Esophagus squamous epithelium (tissue), 4 donors: ENCODE results near the gene ZDHHC14.

Experiments
- POLR2A ChIP-seq, 4 donors: fragments of 450-650 bp; IDR thresholded peaks; one replicate each; pipeline ENCODE4 v1.6.1; 2017; ENCODE audit warnings: antibody characterized with exemption in 4 of 4, mild to moderate bottlenecking in 4 of 4, moderate library complexity in 3 of 4
- TF ChIP-seq, protein P1 (sequence below), 6 experiments: fragments of 450-650 bp in 4 of 6; fragments of 200-600 bp in 2 of 6; sonication (generic) in 2 of 6; IDR thresholded peaks; one replicate each; pipeline ENCODE4 v1.5.1; 2016 to 2019; ENCODE audit warnings: antibody characterized with exemption in 6 of 6, mild to moderate bottlenecking in 4 of 6, moderate library complexity in 4 of 6

DNA sequence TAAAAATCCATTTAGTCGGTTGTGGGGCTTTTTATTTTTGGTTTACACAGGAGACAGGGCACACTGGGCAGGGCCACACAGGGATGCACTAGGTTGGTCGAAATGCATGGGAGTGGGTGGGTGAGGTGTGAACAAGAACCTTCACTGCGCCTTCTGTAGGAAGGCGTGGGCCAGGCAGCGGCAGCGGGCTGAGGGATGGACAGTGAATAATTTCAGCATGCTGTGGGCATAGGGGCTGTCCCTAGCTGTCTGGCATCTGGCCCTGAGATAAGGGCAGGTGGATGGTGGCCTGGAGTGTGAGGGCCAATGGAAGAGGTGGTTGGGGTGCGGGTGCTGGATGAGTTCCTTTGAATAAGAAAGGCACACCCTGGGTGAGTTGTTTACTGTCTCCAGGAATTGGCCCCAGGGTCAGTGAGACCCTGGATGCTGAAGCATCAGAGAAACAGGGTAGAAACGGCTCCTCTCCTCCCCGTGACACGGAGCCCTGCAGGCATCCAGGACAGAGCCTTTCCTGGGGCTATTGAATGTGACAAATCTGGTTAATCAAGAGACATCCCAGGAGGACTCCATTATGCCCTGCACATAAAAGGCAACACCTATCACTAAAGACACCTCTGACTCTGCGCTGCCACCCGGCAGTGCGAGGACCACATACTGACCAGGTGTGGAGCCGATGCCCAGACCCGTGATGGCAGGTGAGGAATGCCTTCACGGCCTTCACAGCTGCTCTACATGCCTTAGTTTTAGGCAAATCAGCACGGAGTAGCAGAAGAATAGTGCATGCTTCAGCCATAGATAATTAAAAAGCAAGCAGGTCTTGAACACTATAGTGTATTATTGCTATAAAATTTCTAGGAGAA is 319.0 kb downstream of the ZDHHC14 start:
- TF ChIP-seq, protein P1, sequence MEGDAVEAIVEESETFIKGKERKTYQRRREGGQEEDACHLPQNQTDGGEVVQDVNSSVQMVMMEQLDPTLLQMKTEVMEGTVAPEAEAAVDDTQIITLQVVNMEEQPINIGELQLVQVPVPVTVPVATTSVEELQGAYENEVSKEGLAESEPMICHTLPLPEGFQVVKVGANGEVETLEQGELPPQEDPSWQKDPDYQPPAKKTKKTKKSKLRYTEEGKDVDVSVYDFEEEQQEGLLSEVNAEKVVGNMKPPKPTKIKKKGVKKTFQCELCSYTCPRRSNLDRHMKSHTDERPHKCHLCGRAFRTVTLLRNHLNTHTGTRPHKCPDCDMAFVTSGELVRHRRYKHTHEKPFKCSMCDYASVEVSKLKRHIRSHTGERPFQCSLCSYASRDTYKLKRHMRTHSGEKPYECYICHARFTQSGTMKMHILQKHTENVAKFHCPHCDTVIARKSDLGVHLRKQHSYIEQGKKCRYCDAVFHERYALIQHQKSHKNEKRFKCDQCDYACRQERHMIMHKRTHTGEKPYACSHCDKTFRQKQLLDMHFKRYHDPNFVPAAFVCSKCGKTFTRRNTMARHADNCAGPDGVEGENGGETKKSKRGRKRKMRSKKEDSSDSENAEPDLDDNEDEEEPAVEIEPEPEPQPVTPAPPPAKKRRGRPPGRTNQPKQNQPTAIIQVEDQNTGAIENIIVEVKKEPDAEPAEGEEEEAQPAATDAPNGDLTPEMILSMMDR (IDR thresholded peaks at IDR 0.05): no peak
- no peak for TF ChIP-seq POLR2A (IDR thresholded peaks at IDR 0.05)
